HG03060 (cell line): Measurements from ENCODE around the gene PTRHD1.

ENCODE experiments used
- ATAC-seq: cut with Tn5 transposase; IDR thresholded peaks from one replicate; pipeline ENCODE4 v1.9.1; 2021; ENCODE audit warnings: low read depth, moderate number of reproducible peaks; ENCODE audit not compliant: unreplicated experiment

PTRHD1 gene

GRCh38 chr2:24766609-24767008 is 26.6 kb downstream of the PTRHD1 start:
- ATAC-seq = no peak

GRCh38 chr2:24763843-24764242 is 29.3 kb downstream of the PTRHD1 start:
- ATAC-seq = no peak

GRCh38 chr2:24762518-24762917 is 30.7 kb downstream of the PTRHD1 start:
- ATAC-seq = no peak

- ATAC-seq = no peak
Observed at GRCh38 chr2:24761866-24762265, 31.3 kb downstream of the PTRHD1 start.

GRCh38 chr2:24756789-24757188 is 36.4 kb downstream of the PTRHD1 start:
- no peak for ATAC-seq

GRCh38 chr2:24754985-24755705 is 38.0 kb downstream of the PTRHD1 start:
- ATAC-seq = no peak

- ATAC-seq = no peak
Observed at GRCh38 chr2:24749069-24749691, 44.0 kb downstream of the PTRHD1 start.

- ATAC-seq = no peak
Observed at GRCh38 chr2:24747299-24747698, 45.9 kb downstream of the PTRHD1 start.

- no peak for ATAC-seq
Observed at GRCh38 chr2:24745825-24746224, 47.4 kb downstream of the PTRHD1 start.

GRCh38 chr2:24744356-24744755 is 48.8 kb downstream of the PTRHD1 start:
- no peak for ATAC-seq

- ATAC-seq = no peak
Observed at GRCh38 chr2:24743924-24744323, 49.3 kb downstream of the PTRHD1 start.

GRCh38 chr2:24742730-24743129 is 50.5 kb downstream of the PTRHD1 start:
- no peak for ATAC-seq

- no peak for ATAC-seq
Observed at GRCh38 chr2:24740142-24740541, 53.0 kb downstream of the PTRHD1 start.
